ENCODE data around the gene TICAM2. TPM values are rescaled to one million over a fixed set of nuclear protein-coding genes. Genes with fewer than 3 reads are reported as not detected.

Gene TICAM2
- total RNA-seq, 1 donor from 2014 or later, result 0.53 TPM

DNA sequence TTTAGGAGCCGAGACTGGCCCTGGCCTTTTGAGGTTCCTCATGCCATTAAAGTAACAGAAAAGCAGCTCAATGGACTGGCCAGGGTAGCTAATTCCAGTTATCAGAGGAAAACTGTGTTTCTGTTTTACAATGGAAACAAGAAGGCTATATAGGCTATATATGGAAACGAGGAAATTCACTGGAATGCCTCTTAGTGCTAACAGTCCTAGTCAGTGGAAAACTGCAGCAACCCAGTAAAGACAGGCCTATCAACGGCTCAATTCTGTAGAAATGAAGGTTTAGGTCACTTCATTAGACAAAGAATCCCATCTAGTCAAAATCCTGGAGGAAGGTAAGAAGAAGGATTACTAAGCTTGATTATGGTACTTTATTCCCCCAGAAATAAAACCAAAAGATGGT, 3.2 kb upstream of the TICAM2 start:
- H3K27ac ChIP-seq, result peak overlapping the region; percentile 3 to 15
- H3K27me3 ChIP-seq, result no peaks in the 10 kb centered on the region
- TF ChIP-seq, protein P1, sequence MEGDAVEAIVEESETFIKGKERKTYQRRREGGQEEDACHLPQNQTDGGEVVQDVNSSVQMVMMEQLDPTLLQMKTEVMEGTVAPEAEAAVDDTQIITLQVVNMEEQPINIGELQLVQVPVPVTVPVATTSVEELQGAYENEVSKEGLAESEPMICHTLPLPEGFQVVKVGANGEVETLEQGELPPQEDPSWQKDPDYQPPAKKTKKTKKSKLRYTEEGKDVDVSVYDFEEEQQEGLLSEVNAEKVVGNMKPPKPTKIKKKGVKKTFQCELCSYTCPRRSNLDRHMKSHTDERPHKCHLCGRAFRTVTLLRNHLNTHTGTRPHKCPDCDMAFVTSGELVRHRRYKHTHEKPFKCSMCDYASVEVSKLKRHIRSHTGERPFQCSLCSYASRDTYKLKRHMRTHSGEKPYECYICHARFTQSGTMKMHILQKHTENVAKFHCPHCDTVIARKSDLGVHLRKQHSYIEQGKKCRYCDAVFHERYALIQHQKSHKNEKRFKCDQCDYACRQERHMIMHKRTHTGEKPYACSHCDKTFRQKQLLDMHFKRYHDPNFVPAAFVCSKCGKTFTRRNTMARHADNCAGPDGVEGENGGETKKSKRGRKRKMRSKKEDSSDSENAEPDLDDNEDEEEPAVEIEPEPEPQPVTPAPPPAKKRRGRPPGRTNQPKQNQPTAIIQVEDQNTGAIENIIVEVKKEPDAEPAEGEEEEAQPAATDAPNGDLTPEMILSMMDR (IDR thresholded peaks at IDR 0.05), result no peak
- no peak overlapping the region for H3K4me3 ChIP-seq
- no peaks in the 10 kb centered on the region for H3K9me3 ChIP-seq
- no peak for DNase-seq (ENCODE audit: low spot score in 2 of 2)
- peaks cover 0 to 8% of the 10 kb centered on the region in 2 donors for H3K4me1 ChIP-seq
- no peaks in the 10 kb centered on the region for H3K36me3 ChIP-seq
- intact Hi-C loops (cut with DNase I), result no loop called here

DNA sequence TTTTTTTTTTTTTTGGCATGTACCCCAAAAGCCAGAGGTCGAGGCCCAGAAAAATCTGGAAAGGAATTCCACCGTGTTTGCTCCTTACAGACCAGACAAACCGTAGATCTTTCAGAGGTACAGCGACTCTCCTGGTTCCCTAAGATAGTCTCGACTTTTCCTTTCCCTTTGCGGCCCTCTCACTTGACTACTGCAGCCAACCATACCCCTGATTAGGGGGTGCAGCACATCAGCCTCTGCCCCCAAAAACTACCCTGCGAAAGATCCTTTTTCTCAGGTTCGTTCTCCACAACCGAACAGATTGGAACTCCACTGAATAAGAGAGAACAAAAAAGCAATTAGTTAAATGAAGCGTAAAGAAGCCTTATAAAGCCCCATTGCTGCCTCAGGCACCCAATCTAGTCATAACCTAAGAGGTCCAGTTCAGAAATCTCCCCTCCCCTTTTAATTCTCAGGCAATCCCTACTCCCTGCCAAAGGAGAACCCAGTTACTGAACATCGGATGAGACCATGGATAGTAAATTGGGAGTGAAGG, 379 bp upstream of the TICAM2 start:
- no peak for DNase-seq (ENCODE audit: low spot score in 2 of 2)
- TF ChIP-seq, protein P1 (IDR thresholded peaks at IDR 0.05), result no peak
- H3K27me3 ChIP-seq, result no peaks in the 10 kb centered on the region
- peak overlapping the region; percentile 93 to 95 for H3K27ac ChIP-seq
- peaks cover 0 to 14% of the 10 kb centered on the region in 2 donors for H3K4me1 ChIP-seq
- intact Hi-C loops (cut with DNase I), result loop anchor here (1.0 kb wide), 1 partner anchor 23 kb away; no protein-coding TSS in a partner anchor
- no peaks in the 10 kb centered on the region for H3K9me3 ChIP-seq
- peak overlapping the region; percentile 77 to 88 for H3K4me3 ChIP-seq
- H3K36me3 ChIP-seq, result no peaks in the 10 kb centered on the region

DNA sequence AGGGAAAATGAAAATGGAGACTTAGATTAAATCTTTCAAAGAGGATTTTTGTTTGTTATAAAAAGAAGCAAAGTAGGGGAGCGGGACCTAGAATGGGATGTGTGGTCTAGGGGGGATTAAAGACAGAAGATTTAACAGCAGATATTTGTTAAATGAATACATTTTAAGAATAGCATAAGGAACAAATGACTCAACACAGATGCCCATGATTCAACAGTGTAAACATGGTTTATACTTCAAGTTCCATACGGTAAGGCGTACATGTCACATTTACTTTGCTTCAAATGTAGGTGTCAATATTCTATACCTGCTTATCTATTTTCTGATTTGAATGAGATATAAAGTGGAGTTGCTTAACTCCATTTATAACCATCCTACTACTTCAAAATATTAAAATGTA, 1.5 kb downstream of the TICAM2 start:
- peak overlapping the region; percentile 77 to 88 for H3K4me3 ChIP-seq
- H3K9me3 ChIP-seq, result no peaks in the 10 kb centered on the region
- peaks cover 0 to 14% of the 10 kb centered on the region in 2 donors for H3K4me1 ChIP-seq
- TF ChIP-seq, protein P1 (IDR thresholded peaks at IDR 0.05), result no peak
- H3K27me3 ChIP-seq, result no peaks in the 10 kb centered on the region
- H3K27ac ChIP-seq, result peak overlapping the region; percentile 93 to 95
- H3K36me3 ChIP-seq, result no peaks in the 10 kb centered on the region
- DNase-seq (ENCODE audit: low spot score in 2 of 2), result no peak
- intact Hi-C loops (cut with DNase I), result no loop called here

DNA sequence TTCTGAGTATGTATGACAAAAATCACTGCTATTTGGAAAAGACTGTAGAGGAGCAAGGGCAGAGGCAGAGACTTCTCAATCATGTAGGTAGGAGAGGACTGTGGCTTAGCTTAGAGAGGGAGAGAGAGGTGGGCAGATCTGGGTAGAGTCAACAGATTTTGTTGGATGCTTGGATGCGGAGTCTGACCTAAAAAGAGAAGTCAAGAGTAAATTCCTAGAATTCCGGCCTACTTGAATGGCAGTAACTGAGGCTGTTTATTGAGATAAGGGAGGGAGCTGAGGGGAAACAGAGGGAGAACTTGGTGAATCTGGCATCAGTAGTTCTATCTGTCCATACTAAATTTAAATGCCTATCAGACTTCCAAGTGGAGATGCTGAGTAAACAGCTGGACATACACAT, 2.4 kb downstream of the TICAM2 start:
- H3K27ac ChIP-seq, result peak overlapping the region; percentile 93 to 95
- H3K9me3 ChIP-seq, result no peaks in the 10 kb centered on the region
- DNase-seq (ENCODE audit: low spot score in 2 of 2), result no peak
- H3K27me3 ChIP-seq, result no peaks in the 10 kb centered on the region
- no peaks in the 10 kb centered on the region for H3K36me3 ChIP-seq
- TF ChIP-seq, protein P1 (IDR thresholded peaks at IDR 0.05), result no peak
- H3K4me1 ChIP-seq, result peaks cover 0 to 14% of the 10 kb centered on the region in 2 donors
- intact Hi-C loops (cut with DNase I), result no loop called here
- peak overlapping the region in 1 of 2 donors; percentile 88 for H3K4me3 ChIP-seq

DNA sequence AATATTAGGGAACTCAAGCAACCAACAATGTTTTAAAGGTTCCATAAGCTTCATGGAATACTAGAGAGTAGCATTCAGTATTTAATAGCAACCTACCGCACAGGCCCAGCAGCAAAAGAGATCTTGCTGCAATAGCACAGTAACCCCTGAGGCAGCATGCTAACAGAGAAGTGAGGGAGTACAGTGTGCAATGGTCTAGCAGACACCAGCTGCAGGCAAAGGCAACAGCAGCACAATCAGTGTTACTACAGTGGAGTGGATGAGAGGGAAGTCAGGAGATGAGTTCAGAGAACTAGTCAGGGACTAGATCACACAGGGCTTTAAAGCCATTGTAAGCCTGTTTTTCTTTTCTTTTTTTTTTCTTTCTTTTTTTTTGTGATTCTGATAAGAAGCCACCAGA, 2.8 kb downstream of the TICAM2 start:
- H3K4me1 ChIP-seq, result peaks cover 0 to 14% of the 10 kb centered on the region in 2 donors
- H3K4me3 ChIP-seq, result peak overlapping the region in 1 of 2 donors; percentile 88
- H3K27ac ChIP-seq, result peak overlapping the region; percentile 93 to 95
- H3K27me3 ChIP-seq, result no peaks in the 10 kb centered on the region
- peak in 1 of 2 donors; percentile 13 for DNase-seq (ENCODE audit: low spot score in 2 of 2)
- intact Hi-C loops (cut with DNase I), result no loop called here
- no peaks in the 10 kb centered on the region for H3K36me3 ChIP-seq
- TF ChIP-seq, protein P1 (IDR thresholded peaks at IDR 0.05), result no peak
- H3K9me3 ChIP-seq, result no peaks in the 10 kb centered on the region

Data from ascending aorta (tissue), 2 donors.